SK-N-SH (cell line): ENCODE results near the gene WWOX. TPM values are rescaled to one million over a fixed set of nuclear protein-coding genes. Genes with fewer than 3 reads are reported as not detected.

Experiments used
- CTCF ChIA-PET: fragments of 300-600, 350-600 bp; formaldehyde crosslinking; extraction: SDS; loops from one replicate; lab custom pipeline; 2021; lab: Yijun Ruan, JAX
- POLR2A ChIA-PET: fragments of 350-600 bp; sonication (Branson Sonifier 250); formaldehyde crosslinking; extraction: SDS; loops from one replicate; lab custom pipeline; 2020; ENCODE audit warnings: antibody characterized with exemption, inconsistent platforms; lab: Yijun Ruan, JAX
- DNase-seq: peaks from one replicate; pipeline ENCODE4 v3.0.0; 2012
- H2AFZ ChIP-seq: fragments of 200-600 bp; sonication (generic); 2 replicates; pipeline ENCODE4 v1.8.1; 2016; ENCODE audit warnings: antibody characterized with exemption, mild to moderate bottlenecking, low read depth
- H3F3A ChIP-seq: fragments of 200-600 bp; sonication (generic); replicated peaks from 2 replicates; pipeline ENCODE3; 2016; ENCODE audit warnings: antibody characterized with exemption, mild to moderate bottlenecking; ENCODE audit not compliant: insufficient read depth
- H3K27ac ChIP-seq, 2 experiments: fragments of 200-500 bp in 1 of 2; fragments of 200-600 bp in 1 of 2; sonication (Bioruptor generic) in 1 of 2; sonication (generic), shearing (Covaris generic) in 1 of 2; 2 replicates each; pipeline versions ENCODE4 v1.5.1 to v1.6.1; 2014 to 2016; ENCODE audit warnings: low read depth in 2 of 2, inconsistent platforms in 1 of 2, low read length in 1 of 2, mild to moderate bottlenecking in 1 of 2, mixed read lengths in 1 of 2
- H3K27me3 ChIP-seq: fragments of 200-600 bp; sonication (generic), shearing (Covaris generic); 2 replicates; pipeline ENCODE4 v1.6.1; 2016; ENCODE audit warnings: mixed run types; ENCODE audit not compliant: insufficient read depth
- H3K36me3 ChIP-seq, 2 experiments: fragments of 200-500 bp in 1 of 2; fragments of 200-600 bp in 1 of 2; sonication (Bioruptor generic) in 1 of 2; sonication (generic) in 1 of 2; replicated peaks in 1 of 2; 2 replicates each; pipeline versions ENCODE3 to v1.5.1; 2014 to 2016; ENCODE audit warnings: low read length in 1 of 2, mild to moderate bottlenecking in 1 of 2; ENCODE audit not compliant: insufficient read depth in 2 of 2, control insufficient read depth in 1 of 2
- H3K4me1 ChIP-seq, 2 experiments: fragments of 200-500 bp in 1 of 2; fragments of 200-600 bp in 1 of 2; sonication (Bioruptor generic) in 1 of 2; sonication (generic), shearing (Covaris generic) in 1 of 2; 2 replicates each; pipeline versions ENCODE4 v1.5.1 to v1.6.1; 2014 to 2016; ENCODE audit warnings: low read depth in 1 of 2, low read length in 1 of 2, mixed run types in 1 of 2; ENCODE audit not compliant: insufficient read depth in 2 of 2, control insufficient read depth in 1 of 2
- H3K4me2 ChIP-seq: fragments of 200-600 bp; sonication (generic), shearing (Covaris generic); 2 replicates; pipeline ENCODE4 v1.6.1; 2017; ENCODE audit warnings: mixed run types
- H3K4me3 ChIP-seq, 2 experiments: fragments of 200-500 bp in 1 of 2; fragments of 200-600 bp in 1 of 2; sonication (Bioruptor generic) in 1 of 2; sonication (generic), shearing (Covaris generic) in 1 of 2; 2 replicates each; pipeline versions ENCODE4 v1.5.1 to v1.8.1; 2014 to 2016; ENCODE audit warnings: low read depth in 2 of 2, inconsistent platforms in 1 of 2, low read length in 1 of 2, mild to moderate bottlenecking in 1 of 2, mixed read lengths in 1 of 2, moderate library complexity in 1 of 2
- H3K79me2 ChIP-seq: fragments of 200-600 bp; sonication (generic); 2 replicates; pipeline ENCODE4 v1.8.1; 2017; ENCODE audit warnings: mild to moderate bottlenecking; ENCODE audit not compliant: insufficient read depth
- H3K9ac ChIP-seq: fragments of 200-600 bp; sonication (generic); 2 replicates; pipeline ENCODE4 v1.6.1; 2017; ENCODE audit warnings: mixed run types
- H3K9me2 ChIP-seq: fragments of 200-600 bp; sonication (generic); 2 replicates; pipeline ENCODE4 v1.6.1; 2017; ENCODE audit warnings: mixed run types
- H3K9me3 ChIP-seq: fragments of 200-600 bp; sonication (generic); 2 replicates; pipeline ENCODE4 v1.6.1; 2017; ENCODE audit warnings: mixed run types, mild to moderate bottlenecking, moderate library complexity
- H4K20me1 ChIP-seq: fragments of 200-600 bp; sonication (generic); 2 replicates; pipeline ENCODE4 v1.6.1; 2017; ENCODE audit warnings: mild to moderate bottlenecking, mixed run types; ENCODE audit not compliant: insufficient read depth
- CHD2 ChIP-seq: fragments of 150-350 bp; IDR thresholded peaks from 2 replicates; pipeline ENCODE4 v1.6.1; 2018; ENCODE audit warnings: low read length; ENCODE audit not compliant: partially characterized antibody
- ELF1 ChIP-seq: IDR thresholded peaks from 2 replicates; pipeline ENCODE4 v1.4.0; 2012
- GABPA ChIP-seq: IDR thresholded peaks from 2 replicates; pipeline ENCODE4 v1.4.0; 2012; ENCODE audit warnings: low read depth, mild to moderate bottlenecking
- JUND ChIP-seq: IDR thresholded peaks from 2 replicates; pipeline ENCODE4 v1.4.0; 2012
- MXI1 ChIP-seq: IDR thresholded peaks from 2 replicates; pipeline ENCODE4 v1.6.1; 2012; ENCODE audit warnings: mild to moderate bottlenecking, low read depth, low read length, improper control_type of control experiment
- POLR2AphosphoS5 ChIP-seq: IDR thresholded peaks from 2 replicates; pipeline ENCODE4 v1.6.1; 2012; ENCODE audit warnings: low read depth, low read length
- RCOR1 ChIP-seq: fragments of 150-350 bp; IDR thresholded peaks from 2 replicates; pipeline ENCODE4 v1.6.1; 2017; ENCODE audit warnings: antibody characterized with exemption, low read length
- TEAD4 ChIP-seq: IDR thresholded peaks from 2 replicates; pipeline ENCODE4 v1.4.0; 2012; ENCODE audit warnings: mild to moderate bottlenecking, borderline replicate concordance; ENCODE audit not compliant: insufficient read depth
- YY1 ChIP-seq: IDR thresholded peaks from 2 replicates; pipeline ENCODE4 v1.4.0; 2012; ENCODE audit warnings: low read depth, mild to moderate bottlenecking
- WGBS: methylation state at CpG from one replicate; pipeline ENCODE4 v1.1.6; 2017; ENCODE audit warnings: low lambda C conversion rate; 5-methylcytosine and 5-hydroxymethylcytosine counted together
- polyA plus RNA-seq, 3 experiments: library from polyadenylated mRNA; depleted of rRNA; stranded (reverse); fragments of >200 nt; gene quantifications; 2 replicates each; pipeline ENCODE4 v1.2.3, GENCODE V29; 2012
- TF ChIP-seq, protein P1 (sequence below): fragments of 150-350 bp; IDR thresholded peaks from 2 replicates; pipeline ENCODE4 v1.6.1; 2016; ENCODE audit warnings: mild to moderate bottlenecking, low read depth, low read length
- TF ChIP-seq, protein P2 (sequence below): fragments of 200-600 bp; sonication (generic); IDR thresholded peaks from 2 replicates; pipeline ENCODE4 v1.6.1; 2017; ENCODE audit warnings: antibody characterized with exemption, mild to moderate bottlenecking, moderate library complexity
- TF ChIP-seq, protein P3 (sequence below): IDR thresholded peaks from 2 replicates; pipeline ENCODE4; 2012
- TF ChIP-seq, protein P4 (sequence below): IDR thresholded peaks from 2 replicates; pipeline ENCODE4 v1.4.0; 2012; ENCODE audit warnings: low read depth, borderline replicate concordance
- TF ChIP-seq, protein P5 (sequence below): IDR thresholded peaks from 2 replicates; pipeline ENCODE4 v1.4.0; 2012; ENCODE audit warnings: low read depth
- TF ChIP-seq, protein P6 (sequence below): fragments of 150-350 bp; IDR thresholded peaks from 2 replicates; pipeline ENCODE4 v1.6.1; 2017; ENCODE audit warnings: antibody characterized with exemption, low read length, low read depth, borderline replicate concordance

Gene WWOX
- polyA plus RNA-seq, 1 of the 3 experiments (the other 2 are of a cell fraction), result 10.8 TPM

DNA sequence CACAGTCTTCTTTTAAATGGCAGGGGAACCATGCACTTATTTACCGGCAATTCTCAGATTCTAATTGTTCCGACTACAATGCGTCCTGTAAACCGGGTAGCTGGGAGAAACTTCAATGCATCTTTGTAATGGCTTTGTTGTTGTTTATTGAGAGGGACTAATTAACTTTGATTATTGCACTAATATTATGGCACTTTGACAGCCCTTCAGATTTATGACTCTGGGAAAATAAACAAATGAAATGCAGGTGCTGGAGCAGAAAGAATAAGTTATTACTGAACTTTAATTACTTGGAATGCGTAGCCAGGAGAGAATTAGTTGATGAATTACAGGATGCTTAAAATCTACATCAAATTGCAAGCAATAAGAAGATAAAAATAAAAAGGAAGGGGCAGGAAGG, 77.0 kb downstream of the WWOX start:
- Histone ChIP-seq H3K9me3 (no peaks in the 10 kb centered on the region), H3K4me2 (no peak overlapping the region), H3K36me3 (no peaks in the 10 kb centered on the region), H3K9ac (no peak overlapping the region), H3F3A (no peaks in the 10 kb centered on the region), H3K79me2 (no peaks in the 10 kb centered on the region; the same call in 1 of the 2 replicates), H3K27me3 (no peaks in the 10 kb centered on the region), H3K4me1 (no peaks in the 10 kb centered on the region; a peak in 1 of 4 replicates), H3K4me3 (no peak overlapping the region), H3K9me2 (no peaks in the 10 kb centered on the region), H3K27ac (no peak overlapping the region), H2AFZ (no peak overlapping the region), H4K20me1 (no peaks in the 10 kb centered on the region)
- no peak for TF ChIP-seq GABPA
- TF ChIP-seq, protein P1, sequence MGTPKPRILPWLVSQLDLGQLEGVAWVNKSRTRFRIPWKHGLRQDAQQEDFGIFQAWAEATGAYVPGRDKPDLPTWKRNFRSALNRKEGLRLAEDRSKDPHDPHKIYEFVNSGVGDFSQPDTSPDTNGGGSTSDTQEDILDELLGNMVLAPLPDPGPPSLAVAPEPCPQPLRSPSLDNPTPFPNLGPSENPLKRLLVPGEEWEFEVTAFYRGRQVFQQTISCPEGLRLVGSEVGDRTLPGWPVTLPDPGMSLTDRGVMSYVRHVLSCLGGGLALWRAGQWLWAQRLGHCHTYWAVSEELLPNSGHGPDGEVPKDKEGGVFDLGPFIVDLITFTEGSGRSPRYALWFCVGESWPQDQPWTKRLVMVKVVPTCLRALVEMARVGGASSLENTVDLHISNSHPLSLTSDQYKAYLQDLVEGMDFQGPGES, result no peak
- TF ChIP-seq POLR2AphosphoS5, result no peak
- TF ChIP-seq, protein P2, sequence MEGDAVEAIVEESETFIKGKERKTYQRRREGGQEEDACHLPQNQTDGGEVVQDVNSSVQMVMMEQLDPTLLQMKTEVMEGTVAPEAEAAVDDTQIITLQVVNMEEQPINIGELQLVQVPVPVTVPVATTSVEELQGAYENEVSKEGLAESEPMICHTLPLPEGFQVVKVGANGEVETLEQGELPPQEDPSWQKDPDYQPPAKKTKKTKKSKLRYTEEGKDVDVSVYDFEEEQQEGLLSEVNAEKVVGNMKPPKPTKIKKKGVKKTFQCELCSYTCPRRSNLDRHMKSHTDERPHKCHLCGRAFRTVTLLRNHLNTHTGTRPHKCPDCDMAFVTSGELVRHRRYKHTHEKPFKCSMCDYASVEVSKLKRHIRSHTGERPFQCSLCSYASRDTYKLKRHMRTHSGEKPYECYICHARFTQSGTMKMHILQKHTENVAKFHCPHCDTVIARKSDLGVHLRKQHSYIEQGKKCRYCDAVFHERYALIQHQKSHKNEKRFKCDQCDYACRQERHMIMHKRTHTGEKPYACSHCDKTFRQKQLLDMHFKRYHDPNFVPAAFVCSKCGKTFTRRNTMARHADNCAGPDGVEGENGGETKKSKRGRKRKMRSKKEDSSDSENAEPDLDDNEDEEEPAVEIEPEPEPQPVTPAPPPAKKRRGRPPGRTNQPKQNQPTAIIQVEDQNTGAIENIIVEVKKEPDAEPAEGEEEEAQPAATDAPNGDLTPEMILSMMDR, result no peak
- TF ChIP-seq ELF1, result no peak
- TF ChIP-seq, protein P3, sequence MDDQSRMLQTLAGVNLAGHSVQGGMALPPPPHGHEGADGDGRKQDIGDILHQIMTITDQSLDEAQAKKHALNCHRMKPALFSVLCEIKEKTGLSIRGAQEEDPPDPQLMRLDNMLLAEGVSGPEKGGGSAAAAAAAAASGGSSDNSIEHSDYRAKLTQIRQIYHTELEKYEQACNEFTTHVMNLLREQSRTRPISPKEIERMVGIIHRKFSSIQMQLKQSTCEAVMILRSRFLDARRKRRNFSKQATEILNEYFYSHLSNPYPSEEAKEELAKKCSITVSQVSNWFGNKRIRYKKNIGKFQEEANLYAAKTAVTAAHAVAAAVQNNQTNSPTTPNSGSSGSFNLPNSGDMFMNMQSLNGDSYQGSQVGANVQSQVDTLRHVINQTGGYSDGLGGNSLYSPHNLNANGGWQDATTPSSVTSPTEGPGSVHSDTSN, result no peak
- TF ChIP-seq, protein P4, sequence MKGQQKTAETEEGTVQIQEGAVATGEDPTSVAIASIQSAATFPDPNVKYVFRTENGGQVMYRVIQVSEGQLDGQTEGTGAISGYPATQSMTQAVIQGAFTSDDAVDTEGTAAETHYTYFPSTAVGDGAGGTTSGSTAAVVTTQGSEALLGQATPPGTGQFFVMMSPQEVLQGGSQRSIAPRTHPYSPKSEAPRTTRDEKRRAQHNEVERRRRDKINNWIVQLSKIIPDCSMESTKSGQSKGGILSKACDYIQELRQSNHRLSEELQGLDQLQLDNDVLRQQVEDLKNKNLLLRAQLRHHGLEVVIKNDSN, result no peak
- no peak for TF ChIP-seq YY1
- TF ChIP-seq CHD2, result no peak
- TF ChIP-seq, protein P5, sequence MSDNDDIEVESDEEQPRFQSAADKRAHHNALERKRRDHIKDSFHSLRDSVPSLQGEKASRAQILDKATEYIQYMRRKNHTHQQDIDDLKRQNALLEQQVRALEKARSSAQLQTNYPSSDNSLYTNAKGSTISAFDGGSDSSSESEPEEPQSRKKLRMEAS, result no peak
- TF ChIP-seq RCOR1, result no peak
- TF ChIP-seq TEAD4, result no peak
- TF ChIP-seq JUND, result no peak
- no peak for TF ChIP-seq MXI1
- TF ChIP-seq, protein P6, sequence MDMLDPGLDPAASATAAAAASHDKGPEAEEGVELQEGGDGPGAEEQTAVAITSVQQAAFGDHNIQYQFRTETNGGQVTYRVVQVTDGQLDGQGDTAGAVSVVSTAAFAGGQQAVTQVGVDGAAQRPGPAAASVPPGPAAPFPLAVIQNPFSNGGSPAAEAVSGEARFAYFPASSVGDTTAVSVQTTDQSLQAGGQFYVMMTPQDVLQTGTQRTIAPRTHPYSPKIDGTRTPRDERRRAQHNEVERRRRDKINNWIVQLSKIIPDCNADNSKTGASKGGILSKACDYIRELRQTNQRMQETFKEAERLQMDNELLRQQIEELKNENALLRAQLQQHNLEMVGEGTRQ, result no peak
- DNase-seq, result no peak
- ChIA-PET CTCF (no interaction called here), POLR2A (no interaction called here)
- WGBS, result 96% methylated on average over 5 of the region's 5 CpGs
